Activated CD4-positive, alpha-beta T cell treated with anti-CD3 and anti-CD28 coated beads, Interleukin-2, amount 10 ng/mL, durations not matched to agents 7 days and 5 days (primary cell): ENCODE data around the gene INPP5D. TPM values are rescaled to one million over a fixed set of nuclear protein-coding genes. Genes with fewer than 3 reads are reported as not detected.

ENCODE experiments used
- CTCF ChIA-PET: fragments of 350-600 bp; sonication (Branson Sonifier 250); formaldehyde crosslinking; loops from one replicate; lab custom pipeline; 2021; ENCODE audit warnings: antibody characterized with exemption; lab: Charles Lee
- POLR2A ChIA-PET: fragments of 350-600 bp; sonication (Branson Sonifier 250); formaldehyde crosslinking; loops from one replicate; lab custom pipeline; 2021; ENCODE audit warnings: antibody characterized with exemption; lab: Charles Lee
- DNase-seq: peaks from one replicate; pipeline ENCODE4 v3.0.0-alpha.2; 2020
- H3K27ac Mint-ChIP-seq: one replicate; pipeline ENCODE4 v1.8.0; 2021; ENCODE audit warnings: mild to moderate bottlenecking, moderate library complexity, mixed read lengths
- H3K27me3 Mint-ChIP-seq: one replicate; pipeline ENCODE4 v1.8.0; 2021; ENCODE audit warnings: mixed read lengths
- H3K36me3 Mint-ChIP-seq: one replicate; pipeline ENCODE4 v1.8.0; 2021; ENCODE audit warnings: low read depth, mixed read lengths
- H3K4me1 Mint-ChIP-seq: one replicate; pipeline ENCODE4 v1.8.0; 2021; ENCODE audit warnings: mixed read lengths
- H3K4me3 Mint-ChIP-seq: one replicate; pipeline ENCODE4 v1.8.0; 2021; ENCODE audit warnings: mild to moderate bottlenecking, moderate library complexity, mixed read lengths
- H3K9me3 Mint-ChIP-seq: one replicate; pipeline ENCODE4 v1.8.0; 2021; ENCODE audit warnings: mixed read lengths
- total RNA-seq, 2 experiments: library from RNA; stranded (reverse); gene quantifications; one replicate each; pipeline ENCODE4 v1.2.3, GENCODE V29; 2021

INPP5D gene
- total RNA-seq, 2 experiments from 2014 or later = 121 to 138 TPM

DNA sequence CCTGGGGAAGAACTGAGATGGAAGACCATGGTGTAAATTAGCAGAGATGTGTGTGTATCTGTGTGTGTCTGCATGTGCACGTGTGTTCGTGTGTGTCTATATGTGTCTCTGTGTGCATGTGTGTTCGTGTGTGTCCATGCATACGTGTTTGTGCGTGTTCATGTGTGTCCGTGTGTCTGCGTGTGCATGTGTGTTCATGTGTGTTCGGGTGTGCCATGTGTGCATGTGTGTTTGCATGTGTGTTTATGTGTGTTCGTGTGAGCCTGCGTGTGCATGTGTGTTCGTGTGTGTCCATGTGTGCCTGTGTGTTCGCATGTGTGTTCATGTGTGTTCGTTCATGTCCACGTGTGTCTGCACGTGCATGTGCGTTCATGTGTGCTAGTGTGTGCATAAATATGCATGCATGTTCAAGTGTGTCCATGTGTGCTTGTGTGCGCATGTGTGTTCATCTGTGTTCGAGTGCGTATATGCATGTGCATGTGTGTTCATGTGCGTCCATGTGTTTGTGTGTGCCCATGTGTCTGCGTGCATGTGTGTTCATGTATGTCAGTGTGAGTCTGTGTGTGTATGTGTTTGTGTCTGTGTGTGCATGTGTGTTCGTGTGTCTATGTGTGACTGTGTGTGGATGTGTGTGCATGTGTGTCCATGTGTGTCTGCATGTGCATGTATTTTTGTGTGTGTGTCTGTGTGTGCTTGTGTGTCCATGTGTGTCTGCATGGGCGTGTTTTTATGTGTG is 24.5 kb upstream of the INPP5D start:
- Mint-ChIP-seq H3K36me3 (no peaks in the 10 kb centered on the region), H3K9me3 (no peaks in the 10 kb centered on the region), H3K27me3 (no peaks in the 10 kb centered on the region), H3K4me1 (no peaks in the 10 kb centered on the region), H3K27ac (no peak overlapping the region), H3K4me3 (no peak overlapping the region)
- ChIA-PET POLR2A (no interaction called here), CTCF (no interaction called here)
- DNase-seq = no peak

DNA sequence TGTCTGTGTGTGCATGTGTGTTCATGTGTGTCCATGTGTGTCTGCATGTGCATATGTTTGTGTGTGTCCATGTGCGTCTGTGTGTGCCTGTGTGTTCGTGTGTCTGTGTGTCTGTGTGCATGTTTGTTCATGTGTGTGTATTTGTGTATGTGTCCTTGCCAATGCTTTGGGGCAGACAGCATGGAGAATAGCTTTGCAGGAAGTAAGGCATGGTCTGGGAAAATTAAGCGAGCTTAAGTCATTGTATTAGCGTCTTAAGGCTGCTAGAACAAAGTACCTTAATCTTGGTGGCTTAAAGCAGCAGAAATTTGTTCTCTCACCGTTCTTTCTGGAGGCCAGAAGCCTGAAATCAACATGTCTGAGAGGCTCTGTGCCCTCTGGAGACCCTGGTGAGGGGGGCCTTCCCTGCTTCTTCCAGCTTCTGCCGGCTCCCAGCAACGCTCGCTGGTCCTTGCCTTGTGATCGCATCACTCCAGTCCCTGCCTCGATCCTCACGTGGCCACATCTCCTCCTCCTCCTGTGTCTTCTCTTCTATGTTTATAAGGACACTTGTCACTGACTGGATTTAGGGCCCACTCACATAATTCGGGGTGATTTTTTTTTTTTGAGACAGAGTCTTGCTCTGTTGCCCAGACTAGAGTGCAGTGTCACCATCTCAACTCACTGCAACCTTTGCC is 23.8 kb upstream of the INPP5D start:
- Mint-ChIP-seq H3K9me3 (no peaks in the 10 kb centered on the region), H3K4me3 (no peak overlapping the region), H3K36me3 (no peaks in the 10 kb centered on the region), H3K27ac (no peak overlapping the region), H3K4me1 (no peaks in the 10 kb centered on the region), H3K27me3 (no peaks in the 10 kb centered on the region)
- POLR2A ChIA-PET = no interaction called here
- DNase-seq = no peak
- CTCF ChIA-PET = no interaction called here

DNA sequence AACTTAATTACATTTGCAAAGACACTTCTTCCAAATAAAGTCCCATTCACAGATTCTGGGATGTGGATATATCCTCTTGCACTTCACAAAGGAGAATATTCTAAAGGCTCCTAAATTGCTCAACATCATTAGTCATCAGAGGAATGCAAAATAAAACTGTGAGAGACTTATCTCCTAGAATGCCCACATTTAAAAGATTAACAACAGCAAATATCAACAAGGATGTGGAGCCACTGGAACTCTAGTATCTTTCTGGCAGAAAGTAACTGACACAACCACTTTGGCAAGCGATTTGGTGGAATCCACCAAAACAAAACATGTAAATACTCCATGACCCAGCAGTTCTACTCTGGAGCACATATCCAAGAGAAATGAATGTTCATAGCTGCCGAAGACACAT is 23.1 kb upstream of the INPP5D start:
- no peaks in the 10 kb centered on the region for H3K4me1 Mint-ChIP-seq
- no peaks in the 10 kb centered on the region for H3K36me3 Mint-ChIP-seq
- POLR2A ChIA-PET = no interaction called here
- H3K27me3 Mint-ChIP-seq = no peaks in the 10 kb centered on the region
- H3K4me3 Mint-ChIP-seq = no peak overlapping the region
- no peaks in the 10 kb centered on the region for H3K9me3 Mint-ChIP-seq
- H3K27ac Mint-ChIP-seq = no peak overlapping the region
- CTCF ChIA-PET = interaction anchor here (0.6 kb wide), 1 partner anchor 11 kb away, joined by 5 read pairs; no protein-coding TSS in a partner anchor
- DNase-seq = no peak

- ChIA-PET CTCF (interaction anchor here (0.6 kb wide), 1 partner anchor 310 kb away, joined by 3 read pairs; no protein-coding TSS in a partner anchor), POLR2A (no interaction called here)
- H3K4me3 Mint-ChIP-seq = no peak overlapping the region
- no peak for DNase-seq
- H3K4me1 Mint-ChIP-seq = no peaks in the 10 kb centered on the region
- no peaks in the 10 kb centered on the region for H3K36me3 Mint-ChIP-seq
- H3K27ac Mint-ChIP-seq = no peak overlapping the region
- no peaks in the 10 kb centered on the region for H3K9me3 Mint-ChIP-seq
- no peaks in the 10 kb centered on the region for H3K27me3 Mint-ChIP-seq
Observed at GRCh38 chr2:233039212-233039845, 20.8 kb upstream of the INPP5D start.

GRCh38 chr2:233039846-233040530 is 20.2 kb upstream of the INPP5D start:
- no peak overlapping the region for H3K4me3 Mint-ChIP-seq
- no peak overlapping the region for H3K27ac Mint-ChIP-seq
- no peaks in the 10 kb centered on the region for H3K9me3 Mint-ChIP-seq
- ChIA-PET POLR2A (no interaction called here), CTCF (no interaction called here)
- no peak for DNase-seq
- H3K4me1 Mint-ChIP-seq = no peaks in the 10 kb centered on the region
- no peaks in the 10 kb centered on the region for H3K27me3 Mint-ChIP-seq
- H3K36me3 Mint-ChIP-seq = no peaks in the 10 kb centered on the region

- no peak overlapping the region for H3K27ac Mint-ChIP-seq
- ChIA-PET POLR2A (no interaction called here), CTCF (no interaction called here)
- H3K27me3 Mint-ChIP-seq = peaks cover 3% of the 10 kb centered on the region
- no peaks in the 10 kb centered on the region for H3K9me3 Mint-ChIP-seq
- no peaks in the 10 kb centered on the region for H3K36me3 Mint-ChIP-seq
- no peaks in the 10 kb centered on the region for H3K4me1 Mint-ChIP-seq
- no peak for DNase-seq
- no peak overlapping the region for H3K4me3 Mint-ChIP-seq
Observed at GRCh38 chr2:233040571-233040970, 19.6 kb upstream of the INPP5D start.

GRCh38 chr2:233041722-233042323 is 18.3 kb upstream of the INPP5D start:
- DNase-seq = no peak
- Mint-ChIP-seq H3K36me3 (no peaks in the 10 kb centered on the region), H3K4me3 (no peak overlapping the region), H3K27me3 (peaks cover 3% of the 10 kb centered on the region), H3K27ac (no peak overlapping the region), H3K4me1 (no peaks in the 10 kb centered on the region), H3K9me3 (no peaks in the 10 kb centered on the region)
- CTCF ChIA-PET = interaction anchor here (2.3 kb wide), 1 partner anchor 12 kb away, joined by 16 read pairs; no protein-coding TSS in a partner anchor
- POLR2A ChIA-PET = no interaction called here

- DNase-seq = no peak
- H3K36me3 Mint-ChIP-seq = no peaks in the 10 kb centered on the region
- no peaks in the 10 kb centered on the region for H3K9me3 Mint-ChIP-seq
- no peaks in the 10 kb centered on the region for H3K4me1 Mint-ChIP-seq
- H3K27me3 Mint-ChIP-seq = peaks cover 7% of the 10 kb centered on the region
- POLR2A ChIA-PET = no interaction called here
- H3K27ac Mint-ChIP-seq = no peak overlapping the region
- CTCF ChIA-PET = interaction anchor here (2.3 kb wide), 1 partner anchor 11 kb away, joined by 16 read pairs; no protein-coding TSS in a partner anchor
- H3K4me3 Mint-ChIP-seq = no peak overlapping the region
Observed at GRCh38 chr2:233042549-233042948, 17.6 kb upstream of the INPP5D start.

DNA sequence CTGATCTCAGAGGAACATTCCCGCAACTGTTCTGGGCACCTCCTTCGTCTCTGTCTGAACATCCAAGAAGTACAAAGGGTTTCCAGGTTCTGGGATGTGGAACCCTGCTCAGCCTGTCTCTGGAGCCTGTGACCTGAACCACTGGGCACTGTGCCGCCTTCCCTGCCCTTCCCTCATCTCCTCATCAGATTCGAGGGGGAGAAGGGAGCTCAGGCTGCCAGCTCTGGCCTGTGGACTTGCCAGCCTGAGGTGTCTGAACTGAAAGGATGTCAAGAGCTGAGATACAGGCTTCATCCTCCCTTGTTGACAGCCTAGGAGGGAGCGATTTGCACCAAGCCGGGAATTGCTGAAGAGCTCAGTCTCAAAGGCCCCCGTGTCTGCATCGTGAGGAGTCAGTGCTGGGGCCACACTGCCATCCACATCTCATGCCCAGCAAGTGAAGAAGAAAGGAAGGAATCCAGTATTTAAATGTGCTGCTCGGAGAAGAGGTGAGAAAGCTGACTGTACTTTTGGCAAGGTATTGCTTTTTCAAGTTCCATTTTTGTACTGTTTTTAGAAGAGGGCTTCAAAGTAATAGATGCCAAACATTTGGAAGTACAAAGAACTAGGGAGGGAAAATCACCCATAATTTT is 15.1 kb upstream of the INPP5D start:
- no peak for DNase-seq
- peaks cover 13% of the 10 kb centered on the region for H3K27me3 Mint-ChIP-seq
- H3K27ac Mint-ChIP-seq = no peak overlapping the region
- no peaks in the 10 kb centered on the region for H3K36me3 Mint-ChIP-seq
- POLR2A ChIA-PET = no interaction called here
- CTCF ChIA-PET = interaction anchor here (1.0 to 1.9 kb wide), 2 partner anchors 9 to 16 kb away, joined by 4 to 10 read pairs; no protein-coding TSS in a partner anchor
- no peak overlapping the region for H3K4me3 Mint-ChIP-seq
- no peaks in the 10 kb centered on the region for H3K9me3 Mint-ChIP-seq
- no peaks in the 10 kb centered on the region for H3K4me1 Mint-ChIP-seq

DNA sequence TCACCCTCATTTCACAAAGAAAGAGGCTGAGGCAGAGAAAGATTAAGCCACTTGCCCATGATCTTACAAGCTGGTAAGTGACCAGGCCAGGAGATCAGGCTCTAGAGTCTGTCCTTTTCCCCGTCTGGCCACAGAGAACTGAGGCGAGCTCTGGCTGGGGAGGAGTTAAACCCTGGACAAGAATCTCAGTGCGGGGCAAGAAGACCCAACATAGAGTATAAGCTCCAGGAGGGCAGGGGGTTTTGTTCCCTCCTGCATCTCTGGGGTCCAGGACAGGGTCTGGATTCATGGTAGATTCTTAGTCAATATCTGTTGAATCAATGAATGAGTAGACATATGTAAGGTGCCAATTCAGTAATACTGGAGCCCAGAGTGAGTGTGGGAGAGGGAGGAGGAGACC is 12.9 kb upstream of the INPP5D start:
- ChIA-PET POLR2A (interaction anchor here (0.6 kb wide), 1 partner anchor 35 kb away, joined by 6 read pairs; no protein-coding TSS in a partner anchor), CTCF (interaction anchor here (0.8 to 3.8 kb wide), 2 partner anchors 14 to 243 kb away, joined by 4 to 12 read pairs; partner anchors contain the start of gene NEU2)
- no peak overlapping the region for H3K4me3 Mint-ChIP-seq
- no peaks in the 10 kb centered on the region for H3K4me1 Mint-ChIP-seq
- peaks cover 15% of the 10 kb centered on the region for H3K27me3 Mint-ChIP-seq
- no peak overlapping the region for H3K27ac Mint-ChIP-seq
- no peaks in the 10 kb centered on the region for H3K9me3 Mint-ChIP-seq
- DNase-seq = no peak
- H3K36me3 Mint-ChIP-seq = no peaks in the 10 kb centered on the region

DNA sequence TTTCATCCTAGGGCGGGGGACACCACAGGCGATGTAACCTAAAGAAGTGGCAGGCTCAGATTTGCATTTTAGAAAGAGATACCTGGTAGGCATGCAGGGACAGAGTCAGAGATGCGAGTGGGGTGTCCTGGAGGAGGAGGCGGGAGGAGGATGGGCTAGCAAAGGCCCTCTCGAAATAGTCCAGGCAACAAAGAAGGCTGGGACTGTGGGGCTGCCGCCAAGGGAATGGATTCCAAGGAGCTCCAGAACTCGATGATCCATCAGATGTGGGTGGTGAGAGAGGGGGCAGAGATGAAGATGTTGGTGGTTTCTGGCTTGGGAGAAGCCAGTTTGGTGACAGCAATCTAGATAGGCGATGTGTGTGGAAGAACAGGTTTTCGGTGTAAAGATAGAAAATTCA is 12.5 kb upstream of the INPP5D start:
- ChIA-PET POLR2A (no interaction called here), CTCF (interaction anchor here (0.6 to 3.8 kb wide), 2 partner anchors 10 to 14 kb away, joined by 5 to 12 read pairs; partner anchors contain the start of gene NEU2)
- Mint-ChIP-seq H3K4me3 (no peak overlapping the region), H3K4me1 (no peaks in the 10 kb centered on the region), H3K36me3 (no peaks in the 10 kb centered on the region), H3K9me3 (no peaks in the 10 kb centered on the region), H3K27ac (no peak overlapping the region), H3K27me3 (peaks cover 15% of the 10 kb centered on the region)
- no peak for DNase-seq
